ENCODE results near the gene TSPAN15.

GRCh38 chr10:69446229-69446628, 5.0 kb upstream of the TSPAN15 start:
- no peak for TF ChIP-seq CTCF (conservative IDR thresholded peaks at IDR 0.05)
- TF ChIP-seq EZH2 (IDR thresholded peaks at IDR 0.05; ENCODE audit: low read depth): no peak
